GF-D8 (cell line): ENCODE results near the gene ARHGAP35.
"Not testable (repeated sequence)": the region's sequence is repeated elsewhere in the genome, so short reads cannot be mapped to it uniquely, and the experiment has no call there.

ENCODE experiments used
- DNase-seq: peaks from one replicate; lab custom pipeline; 2025; lab: John Stamatoyannopoulos, UW

Gene ARHGAP35

GRCh38 chr19:46844067-46844489, 16.7 kb upstream of the ARHGAP35 start:
- no peak for DNase-seq

- DNase-seq: no peak
Observed at GRCh38 chr19:46845959-46846459, 14.8 kb upstream of the ARHGAP35 start.

- DNase-seq: no peak
Observed at GRCh38 chr19:46847528-46847927, 13.3 kb upstream of the ARHGAP35 start.

- DNase-seq: no peak
Observed at GRCh38 chr19:46848389-46848788, 12.4 kb upstream of the ARHGAP35 start.

DNA sequence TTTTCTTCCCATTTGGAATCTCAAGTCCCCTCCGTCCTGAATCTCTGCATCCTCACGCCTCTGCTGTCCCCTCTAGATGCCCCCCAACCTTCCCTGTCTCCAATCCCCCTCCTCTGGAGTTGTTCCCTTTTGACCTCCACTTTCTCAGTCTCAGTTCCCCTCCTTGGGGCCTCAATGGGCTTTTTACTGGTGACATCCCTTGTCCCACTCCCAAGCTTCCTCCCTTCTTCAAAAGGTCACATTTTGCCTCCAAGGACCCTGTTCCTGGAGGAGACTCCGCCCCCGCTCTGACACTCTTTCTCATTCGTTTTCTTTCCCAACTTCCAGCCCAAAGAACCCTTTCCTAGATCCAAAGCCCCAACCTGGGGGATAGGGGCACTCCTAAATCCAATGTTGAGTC, 11.2 kb upstream of the ARHGAP35 start:
- DNase-seq: no peak

- DNase-seq: peak; percentile 96
Observed at GRCh38 chr19:46850228-46851203, 10.3 kb upstream of the ARHGAP35 start, which contains the start of gene AP2S1. AP2S1 (minus strand) TSS chr19:46850846; CDS start chr19:46850766, 80 bp downstream.

DNA sequence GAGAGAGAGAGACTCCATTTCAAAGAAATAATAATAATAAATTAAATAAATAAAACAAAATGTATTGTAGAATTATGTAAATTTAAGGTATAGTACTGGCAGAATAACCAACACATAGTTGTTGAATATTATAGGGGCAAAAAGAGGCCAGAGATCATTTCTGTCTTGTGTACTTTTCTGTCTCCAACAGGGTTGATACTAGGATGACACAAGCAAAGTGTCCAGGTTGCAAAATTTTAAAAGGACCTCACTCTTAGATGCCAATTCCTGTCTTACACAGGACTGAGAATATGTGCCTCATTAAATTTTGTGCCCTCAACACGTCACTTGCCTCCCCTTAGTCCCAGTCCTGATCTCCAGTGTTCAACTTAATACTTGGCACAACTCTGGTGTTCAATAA, 8.0 kb upstream of the ARHGAP35 start:
- no peak for DNase-seq

- not testable (repeated sequence) for DNase-seq
Observed at GRCh38 chr19:46854698-46855097, 6.1 kb upstream of the ARHGAP35 start.

DNA sequence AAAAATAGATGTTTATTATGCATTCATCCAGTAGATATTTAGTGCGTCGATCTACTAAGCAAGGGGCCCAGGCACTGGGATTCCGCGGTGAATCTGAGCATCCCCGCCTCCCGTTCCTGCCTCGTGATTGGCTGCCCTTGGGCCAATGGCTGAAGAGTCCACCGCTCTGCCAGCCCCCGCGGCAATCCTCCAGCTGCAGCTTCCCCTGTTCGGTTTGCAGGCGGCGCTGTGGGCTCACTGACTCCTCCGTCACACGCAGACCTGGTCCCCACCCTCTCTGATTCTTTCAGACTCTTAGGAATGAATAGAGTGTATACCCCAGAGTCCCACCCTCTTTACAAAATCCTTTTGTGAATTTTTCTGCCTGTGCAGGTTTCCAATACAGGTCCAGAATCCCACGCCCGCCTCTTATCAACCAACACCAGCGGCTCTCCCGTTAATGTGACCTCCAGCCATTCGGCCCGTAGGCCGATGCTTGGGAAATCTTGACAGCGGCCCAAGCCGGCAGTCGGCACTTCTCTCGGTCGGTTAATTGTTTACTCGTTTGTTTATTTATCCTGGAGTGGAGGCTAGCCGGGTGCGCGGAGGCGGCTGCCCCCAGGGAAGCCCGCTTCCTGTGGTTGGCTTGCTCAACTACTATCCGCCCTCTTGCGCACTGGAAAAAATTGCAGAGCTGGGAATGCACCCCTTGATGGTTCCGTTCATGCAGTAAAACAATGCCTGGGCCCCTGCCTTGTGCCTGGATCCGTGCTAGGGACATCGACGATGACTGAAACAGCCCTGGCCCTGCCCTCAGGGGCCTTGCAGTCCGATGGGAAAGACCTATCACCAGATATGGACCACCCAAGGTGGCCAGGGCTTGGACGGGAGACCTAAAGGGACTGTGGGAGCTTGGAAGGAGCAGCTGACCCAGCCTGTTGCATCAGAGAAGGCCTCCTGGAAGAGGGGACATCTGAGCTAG, 4.5 kb upstream of the ARHGAP35 start:
- DNase-seq: peak; percentile 83

GRCh38 chr19:46859637-46860124, 1.1 kb upstream of the ARHGAP35 start:
- DNase-seq: no peak

- peak; percentile 98 for DNase-seq
Observed at GRCh38 chr19:46860125-46860845, 512 bp upstream of the ARHGAP35 start.

DNA sequence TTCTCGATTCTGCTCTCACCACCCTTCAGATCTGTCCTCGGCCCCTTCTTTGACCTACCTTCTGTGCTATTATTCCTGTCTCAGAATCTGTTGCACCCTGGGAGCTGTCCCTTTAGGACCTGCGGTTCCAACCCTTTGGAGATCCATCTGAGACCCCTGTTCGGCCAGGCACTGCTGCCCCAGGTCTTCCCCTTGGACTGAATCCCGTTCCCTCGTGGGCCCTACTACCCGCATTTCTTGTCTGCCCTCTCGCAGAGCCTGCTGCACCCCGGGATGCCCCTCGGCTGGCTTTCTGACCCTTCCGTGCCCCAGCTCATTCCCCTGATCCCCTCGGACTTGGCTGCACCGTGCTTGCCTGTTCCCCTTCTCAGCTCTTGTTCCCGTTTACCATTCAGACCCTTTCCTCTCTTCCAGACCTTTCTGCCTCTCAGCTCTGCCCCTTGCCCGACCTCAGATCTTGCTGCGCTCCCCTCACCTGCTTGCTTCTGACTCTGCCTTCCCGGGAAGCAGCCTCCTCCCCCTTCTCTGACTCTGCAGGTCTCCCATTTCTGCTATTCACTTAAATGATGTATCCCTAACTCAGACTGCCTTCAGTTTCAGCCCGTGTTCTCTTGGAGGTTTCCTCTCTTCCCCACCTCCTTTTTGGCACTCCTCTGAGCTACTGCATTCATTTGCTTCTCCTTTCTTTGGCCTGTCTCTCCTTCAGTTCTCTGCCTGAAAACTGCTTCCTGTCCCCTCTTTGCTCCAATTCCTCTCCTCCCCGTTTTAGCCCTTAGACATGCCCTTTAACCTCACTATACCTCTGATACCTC, 1.1 kb downstream of the ARHGAP35 start:
- no peak for DNase-seq

DNA sequence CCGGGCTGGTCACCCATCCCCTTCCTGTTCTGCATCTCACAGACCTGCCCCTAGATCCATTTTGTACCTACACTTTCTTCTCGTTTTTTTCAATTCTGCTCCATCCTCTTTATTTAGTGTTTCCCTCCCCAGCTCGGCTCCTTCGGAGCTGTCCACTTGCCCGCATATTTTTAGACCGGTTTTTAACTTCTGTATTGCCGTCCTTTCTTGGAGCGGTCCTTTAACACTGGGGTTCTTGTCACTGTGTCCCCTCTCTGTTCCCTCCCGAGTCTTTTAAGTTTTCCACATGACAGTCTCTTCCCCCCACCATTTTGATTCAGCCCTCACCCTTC, 1.7 kb downstream of the ARHGAP35 start:
- no peak for DNase-seq

DNA sequence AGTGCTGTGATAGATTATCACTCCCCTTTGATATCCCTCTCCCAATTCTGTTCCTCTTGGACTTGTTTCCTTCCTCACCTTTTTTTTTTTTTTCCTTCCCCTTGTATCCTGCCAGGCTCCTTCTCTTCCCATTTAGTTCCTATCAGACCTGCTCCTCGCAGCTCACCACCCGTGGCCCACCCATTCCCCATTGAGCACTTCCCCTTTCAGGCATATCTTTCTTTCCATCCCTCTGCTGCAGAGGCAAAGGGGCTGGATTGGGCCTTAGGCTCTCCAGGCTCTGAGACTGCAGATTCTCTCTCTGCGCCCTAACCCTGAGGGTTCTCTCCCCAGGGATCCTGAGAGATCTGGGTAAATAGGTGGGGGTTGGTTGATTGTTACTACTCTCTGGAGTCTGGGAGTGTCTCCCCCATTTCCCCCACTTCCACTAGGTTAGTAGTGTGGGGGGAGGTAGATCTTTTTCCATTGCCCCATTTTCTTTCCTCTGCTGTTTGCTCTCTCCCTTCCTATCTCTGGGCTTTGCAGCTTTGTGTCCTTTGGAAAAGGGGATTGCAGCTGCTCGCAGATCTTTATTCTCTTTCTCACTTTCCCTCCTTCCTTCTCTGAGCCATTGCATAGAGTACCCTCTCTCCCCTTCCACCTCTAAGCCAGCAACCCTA, 2.3 kb downstream of the ARHGAP35 start:
- no peak for DNase-seq

- DNase-seq: no peak
Observed at GRCh38 chr19:46863818-46864629, 3.2 kb downstream of the ARHGAP35 start.

GRCh38 chr19:46866407-46867136, 5.8 kb downstream of the ARHGAP35 start:
- no peak for DNase-seq

DNA sequence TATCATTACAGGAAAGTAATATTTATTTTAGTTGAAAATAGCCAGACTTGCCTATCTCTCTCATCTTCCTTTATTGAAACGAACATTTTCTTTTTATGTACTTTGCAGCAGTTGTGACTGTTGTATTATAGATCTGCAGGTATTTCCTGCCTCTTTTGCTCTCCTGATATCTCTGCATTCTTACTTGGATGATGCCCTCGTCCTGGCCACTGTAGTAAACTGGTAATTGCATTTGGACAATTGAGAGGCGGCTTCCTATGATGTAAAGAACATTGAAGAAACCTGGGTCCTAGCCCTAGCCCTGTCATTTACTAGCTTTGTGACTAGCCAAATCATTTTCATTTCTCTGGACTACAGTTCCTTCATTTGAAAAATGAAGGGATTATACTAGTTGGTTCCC, 6.4 kb downstream of the ARHGAP35 start:
- no peak for DNase-seq

GRCh38 chr19:46868025-46868802, 7.4 kb downstream of the ARHGAP35 start:
- DNase-seq: no peak
